Naive B cell (primary cell): Measurements from ENCODE around the gene DHCR24. TPM values are rescaled to one million over a fixed set of nuclear protein-coding genes. Genes with fewer than 3 reads are reported as not detected.
A peak's percentile ranks its signal among the peaks of the same experiment; 100 is the strongest.

Source experiments
- ATAC-seq, 2 donors: fragments of 150-1000 bp; cut with Tn5 transposase; 2 replicates each; pipeline ENCODE4 v1.10.0; 2021; ENCODE audit warnings: low read depth in 2 of 2, mild to moderate bottlenecking in 2 of 2, moderate library complexity in 2 of 2
- DNase-seq: peaks from one replicate; pipeline ENCODE4 v3.0.0; 2022
- H3K27ac Mint-ChIP-seq, 6 donors: one replicate each; pipeline ENCODE4 v1.8.0; 2020 to 2022; ENCODE audit warnings: mild to moderate bottlenecking in 6 of 6, mixed read lengths in 6 of 6, moderate library complexity in 5 of 6, inconsistent platforms in 2 of 6
- H3K27me3 Mint-ChIP-seq, 3 donors: one replicate each; pipeline ENCODE4 v1.8.0; 2021 to 2022; ENCODE audit warnings: mixed read lengths in 3 of 3, mild to moderate bottlenecking in 1 of 3
- H3K36me3 Mint-ChIP-seq, 2 donors: one replicate each; pipeline ENCODE4 v1.8.0; 2020 to 2022; ENCODE audit warnings: mixed read lengths in 2 of 2, inconsistent platforms in 1 of 2, mild to moderate bottlenecking in 1 of 2
- H3K4me1 Mint-ChIP-seq, 3 donors: one replicate each; pipeline ENCODE4 v1.8.0; 2020 to 2022; ENCODE audit warnings: mixed read lengths in 3 of 3, inconsistent platforms in 1 of 3, mild to moderate bottlenecking in 1 of 3, moderate library complexity in 1 of 3
- H3K4me3 Mint-ChIP-seq, 8 donors: one replicate each; pipeline ENCODE4 v1.8.0; 2020 to 2022; ENCODE audit warnings: mild to moderate bottlenecking in 8 of 8, mixed read lengths in 8 of 8, moderate library complexity in 8 of 8, inconsistent platforms in 2 of 8
- H3K9me3 Mint-ChIP-seq, 7 donors: one replicate each; pipeline ENCODE4 v1.8.0; 2020 to 2022; ENCODE audit warnings: mixed read lengths in 7 of 7, mild to moderate bottlenecking in 5 of 7, inconsistent platforms in 2 of 7, moderate library complexity in 1 of 7
- polyA plus RNA-seq, 6 donors: library from polyadenylated mRNA; unstranded; fragments of 300-500 nt; fragmentation: Illumina TruSeq; gene quantifications; one replicate each; pipeline ENCODE4 v1.2.3, GENCODE V29; 2021; ENCODE audit warnings: low read depth in 6 of 6

The DHCR24 gene
- polyA plus RNA-seq, 6 donors from 2014 or later = 0.21 to 8.3 (median 1.1) TPM; not detected in 1

- H3K27ac Mint-ChIP-seq = peak overlapping the region in 1 of 6 donors; percentile 72
- H3K4me1 Mint-ChIP-seq = no peaks in the 10 kb centered on the region
- peaks cover 4 to 19% (median 15%) of the 10 kb centered on the region in 3 donors for H3K27me3 Mint-ChIP-seq
- no peaks in the 10 kb centered on the region for H3K9me3 Mint-ChIP-seq
- DNase-seq = no peak
- no peaks in the 10 kb centered on the region for H3K36me3 Mint-ChIP-seq
- H3K4me3 Mint-ChIP-seq = peak overlapping the region in 1 of 8 donors; percentile 44
- ATAC-seq = no peak
Measured at GRCh38 chr1:54811066-54811465, 75.9 kb downstream of the DHCR24 start.

DNA sequence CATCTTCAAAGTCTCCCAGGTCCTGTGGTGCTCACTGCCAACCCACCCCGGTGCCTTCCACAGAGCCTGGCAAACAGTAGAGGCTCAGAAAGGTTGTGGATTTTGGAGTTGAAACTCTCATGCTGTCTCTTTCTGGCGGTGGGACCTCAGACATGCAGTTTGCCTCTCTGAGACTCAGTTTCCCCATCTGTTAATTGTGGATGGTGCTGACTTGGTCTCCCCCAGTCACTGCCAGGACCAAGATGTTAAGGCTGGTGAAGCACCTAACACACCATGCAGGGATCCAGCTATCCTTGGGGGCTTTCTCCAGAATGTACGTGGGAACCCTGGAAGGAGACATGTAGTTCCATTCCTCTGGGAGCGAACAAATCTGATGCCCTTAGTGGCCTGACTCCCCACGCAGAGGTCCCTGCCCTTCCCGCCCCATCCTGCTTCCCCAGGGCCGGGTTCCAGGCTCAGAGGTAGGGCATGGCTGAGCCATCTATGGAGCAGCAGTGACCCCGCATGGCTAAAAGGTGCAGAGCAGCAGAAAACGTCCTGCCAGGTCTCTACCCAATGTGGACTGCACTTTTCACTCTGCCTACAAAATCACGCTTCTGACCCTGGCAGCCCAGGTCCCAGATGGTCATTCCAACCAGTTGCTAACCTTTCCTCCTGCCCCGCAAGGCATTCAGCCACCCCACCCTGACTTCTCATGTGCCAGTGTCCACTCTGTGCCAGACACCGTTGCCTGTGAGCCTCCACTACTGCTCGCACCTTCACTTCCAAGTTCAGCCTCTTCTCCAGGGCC lies 76.6 kb downstream of the DHCR24 start:
- Mint-ChIP-seq H3K36me3 (no peaks in the 10 kb centered on the region), H3K4me3 (no peak overlapping the region), H3K27ac (peak overlapping the region in 2 of 6 donors; percentile 65 to 72), H3K4me1 (no peaks in the 10 kb centered on the region), H3K9me3 (no peaks in the 10 kb centered on the region), H3K27me3 (peaks cover 4 to 14% (median 11%) of the 10 kb centered on the region in 3 donors)
- DNase-seq = peak; percentile 22
- peak; percentile 60 to 70 for ATAC-seq

GRCh38 chr1:54809496-54810074 lies 77.4 kb downstream of the DHCR24 start:
- H3K27ac Mint-ChIP-seq = peak overlapping the region in 1 of 6 donors; percentile 65
- no peaks in the 10 kb centered on the region for H3K36me3 Mint-ChIP-seq
- H3K4me1 Mint-ChIP-seq = no peaks in the 10 kb centered on the region
- H3K9me3 Mint-ChIP-seq = no peaks in the 10 kb centered on the region
- DNase-seq (no peak), ATAC-seq (no peak)
- no peak overlapping the region for H3K4me3 Mint-ChIP-seq
- peaks cover 4 to 11% (median 9%) of the 10 kb centered on the region in 3 donors for H3K27me3 Mint-ChIP-seq

DNA sequence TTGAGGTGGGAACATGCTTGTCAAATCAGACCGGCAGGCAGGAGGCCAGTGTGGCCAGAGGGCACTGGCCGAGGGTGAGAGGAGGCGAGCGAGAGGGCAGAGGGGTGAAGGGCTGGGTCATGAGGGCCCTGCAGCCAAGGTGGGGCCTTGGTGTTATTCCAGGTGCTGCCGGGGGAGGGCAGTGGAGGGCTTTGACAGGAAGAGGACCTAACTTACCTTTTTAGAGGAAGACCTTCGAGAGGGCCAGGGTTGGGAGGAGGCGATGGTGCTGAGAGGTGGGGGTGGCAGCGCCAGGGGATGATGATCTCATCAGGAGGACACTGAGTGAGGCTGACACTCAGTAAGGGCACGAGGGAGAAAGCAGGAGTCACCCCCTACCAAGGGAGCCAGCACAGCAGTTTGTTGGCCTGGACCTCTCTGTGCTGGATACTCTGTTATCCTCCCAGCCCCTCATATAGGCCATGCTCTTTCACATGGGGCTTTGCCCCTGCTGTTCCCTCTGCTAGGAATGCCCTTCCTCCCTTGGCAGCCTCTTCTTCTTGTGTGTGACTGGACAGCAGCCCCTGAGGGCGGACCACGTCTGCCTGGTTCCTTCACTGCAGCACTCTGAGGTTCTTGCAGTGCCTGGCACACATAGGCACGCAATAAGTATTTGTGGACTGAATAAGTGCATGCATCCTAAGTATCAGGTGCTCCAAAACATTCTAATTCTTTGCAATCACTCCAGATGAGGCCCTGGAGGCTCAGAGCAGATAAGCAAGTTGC lies 78.4 kb downstream of the DHCR24 start:
- no peak for ATAC-seq
- Mint-ChIP-seq H3K4me3 (no peak overlapping the region), H3K27ac (no peak overlapping the region), H3K36me3 (no peaks in the 10 kb centered on the region), H3K9me3 (no peaks in the 10 kb centered on the region), H3K27me3 (peaks cover 4 to 11% (median 9%) of the 10 kb centered on the region in 3 donors), H3K4me1 (no peaks in the 10 kb centered on the region)
- no peak for DNase-seq

- H3K4me3 Mint-ChIP-seq = no peak overlapping the region
Measured at GRCh38 chr1:54807756-54808155, 79.2 kb downstream of the DHCR24 start.

GRCh38 chr1:54806931-54807611 lies 79.9 kb downstream of the DHCR24 start:
- Mint-ChIP-seq H3K27ac (peak overlapping the region in 1 of 6 donors; percentile 38), H3K4me1 (peaks cover 0 to under 1% (median 0%) of the 10 kb centered on the region in 3 donors), H3K27me3 (peaks cover 0 to 11% (median 9%) of the 10 kb centered on the region in 3 donors), H3K9me3 (no peaks in the 10 kb centered on the region), H3K36me3 (no peaks in the 10 kb centered on the region), H3K4me3 (no peak overlapping the region)
- ATAC-seq = no peak
- DNase-seq = no peak

More at GRCh38 chr1:54807756-54808155, 79.2 kb downstream of the DHCR24 start:
- Mint-ChIP-seq H3K9me3 (no peaks in the 10 kb centered on the region), H3K36me3 (no peaks in the 10 kb centered on the region), H3K27ac (no peak overlapping the region), H3K4me1 (no peaks in the 10 kb centered on the region), H3K27me3 (peaks cover 4 to 11% (median 9%) of the 10 kb centered on the region in 3 donors)
- ATAC-seq = no peak
- DNase-seq = no peak

GRCh38 chr1:54805981-54806381 lies 81.0 kb downstream of the DHCR24 start:
- Mint-ChIP-seq H3K27ac (peak overlapping the region in 1 of 6 donors; percentile 47), H3K9me3 (no peaks in the 10 kb centered on the region), H3K4me3 (peak overlapping the region in 1 of 8 donors; percentile 8), H3K27me3 (peaks cover 0 to 5% (median 4%) of the 10 kb centered on the region in 3 donors), H3K36me3 (no peaks in the 10 kb centered on the region), H3K4me1 (peaks cover 7 to 9% (median 7%) of the 10 kb centered on the region in 3 donors)
- no peak for ATAC-seq
- no peak for DNase-seq

- Mint-ChIP-seq H3K4me1 (peaks cover 7 to 9% (median 7%) of the 10 kb centered on the region in 3 donors), H3K36me3 (no peaks in the 10 kb centered on the region), H3K27ac (no peak overlapping the region), H3K4me3 (no peak overlapping the region), H3K9me3 (no peaks in the 10 kb centered on the region), H3K27me3 (peaks cover 0 to under 1% (median 0%) of the 10 kb centered on the region in 3 donors)
- ATAC-seq (no peak), DNase-seq (no peak)
Measured at GRCh38 chr1:54805466-54805865, 81.5 kb downstream of the DHCR24 start.

DNA sequence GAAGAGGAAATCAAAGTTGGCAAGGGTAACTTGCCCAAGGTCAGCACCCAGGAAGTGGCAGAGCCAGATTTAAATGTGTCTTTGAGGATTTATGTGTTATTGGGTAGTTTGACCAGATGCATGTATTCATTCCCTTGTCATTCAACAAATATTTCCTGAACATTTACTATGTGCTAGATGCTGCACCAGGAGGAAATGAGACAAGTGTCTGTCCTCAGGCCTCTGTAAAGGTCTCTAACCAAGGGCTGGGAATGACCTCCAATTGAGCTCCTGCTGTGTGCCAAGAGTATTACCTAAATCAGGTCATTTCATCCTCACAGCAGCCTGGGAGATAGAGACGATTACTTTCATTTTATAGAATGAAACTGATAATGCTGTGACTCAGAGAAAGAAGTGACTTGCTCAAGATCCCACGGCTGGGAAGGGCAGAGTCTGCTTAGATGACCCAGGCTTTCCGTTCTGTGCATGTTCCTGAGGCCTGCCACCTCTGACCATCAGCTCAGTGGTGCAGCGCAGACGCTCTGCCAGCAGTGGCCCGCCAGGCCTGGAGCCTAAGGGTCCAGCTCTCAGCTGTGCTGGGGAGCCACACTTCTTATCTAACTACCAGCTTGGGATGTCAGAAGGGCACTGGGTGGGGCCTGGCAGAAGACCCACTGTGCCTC lies 82.4 kb downstream of the DHCR24 start:
- H3K27me3 Mint-ChIP-seq = no peaks in the 10 kb centered on the region
- DNase-seq = no peak
- H3K27ac Mint-ChIP-seq = no peak overlapping the region
- H3K4me3 Mint-ChIP-seq = no peak overlapping the region
- H3K36me3 Mint-ChIP-seq = no peaks in the 10 kb centered on the region
- no peaks in the 10 kb centered on the region for H3K9me3 Mint-ChIP-seq
- no peak for ATAC-seq
- H3K4me1 Mint-ChIP-seq = peaks cover 15 to 16% (median 16%) of the 10 kb centered on the region in 3 donors

- Mint-ChIP-seq H3K9me3 (no peaks in the 10 kb centered on the region), H3K4me1 (peaks cover 20 to 23% (median 23%) of the 10 kb centered on the region in 3 donors)
- DNase-seq = no peak
Measured at GRCh38 chr1:54803761-54804470, 83.1 kb downstream of the DHCR24 start.

DNA sequence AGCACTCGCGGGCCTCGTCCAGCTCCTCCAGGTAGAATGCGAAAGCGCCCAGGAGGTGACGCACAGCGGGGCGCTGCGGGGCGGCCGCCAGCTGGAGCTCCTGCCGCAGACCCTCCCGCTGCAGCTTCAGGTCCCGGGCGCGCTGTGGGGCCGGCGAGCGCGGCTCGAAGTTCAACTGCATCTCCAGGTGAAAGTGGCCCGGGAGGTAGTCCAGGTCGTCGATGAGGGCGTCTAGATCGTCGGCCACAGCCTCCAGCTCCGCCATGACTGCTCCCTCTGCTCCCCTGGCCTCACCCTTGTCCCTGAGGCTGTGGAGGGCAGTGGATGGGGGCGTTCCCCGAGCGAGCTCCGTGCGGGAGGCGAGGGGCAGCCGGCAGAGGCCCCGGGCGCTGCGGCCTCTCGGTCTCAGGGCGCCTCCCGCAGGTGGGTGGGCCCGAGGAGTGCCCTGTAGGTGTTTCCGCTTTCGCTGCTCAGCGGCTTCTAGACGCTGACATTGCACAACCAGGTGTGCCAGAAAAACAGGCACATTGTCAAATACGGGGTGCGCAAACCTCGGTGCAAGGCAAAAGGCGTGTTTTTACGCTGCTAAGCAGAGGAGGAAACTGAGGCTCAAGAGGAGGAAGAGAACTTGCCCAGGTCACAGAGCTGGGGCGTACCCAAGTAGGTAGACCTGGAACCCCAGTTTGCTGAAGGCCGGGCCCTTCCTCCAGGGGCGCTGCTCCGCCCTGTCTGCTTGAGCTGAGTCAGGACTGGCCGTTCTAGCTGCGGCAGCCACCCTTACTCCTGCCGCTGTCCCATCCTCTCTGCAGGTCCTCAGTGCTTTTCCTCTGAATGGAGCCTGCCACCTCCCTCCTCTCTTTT lies 85.9 kb downstream of the DHCR24 start, which contains the start of gene TTC22:
Gene TTC22, minus strand, starts transcription at position 425 of the 861 bp plus-strand sequence. Its CDS starts 160 bp downstream, at position 265.
- H3K27me3 Mint-ChIP-seq = no peaks in the 10 kb centered on the region
- peak within 1 kb of the TSS in 4 of 6 donors; percentile 75 to 88 (median 82) for H3K27ac Mint-ChIP-seq
- ATAC-seq (peak; percentile 88 to 89), DNase-seq (peak; percentile 64)
- H3K4me3 Mint-ChIP-seq = peak within 1 kb of the TSS; percentile 91 to 96 (median 94)
- no peaks in the 10 kb centered on the region for H3K9me3 Mint-ChIP-seq
- no peaks in the 10 kb centered on the region for H3K36me3 Mint-ChIP-seq
- H3K4me1 Mint-ChIP-seq = peaks cover 30 to 32% (median 31%) of the 10 kb centered on the region in 3 donors

More at GRCh38 chr1:54803761-54804470, 83.1 kb downstream of the DHCR24 start:
- Mint-ChIP-seq H3K4me3 (peak overlapping the region in 1 of 8 donors; percentile 15), H3K27me3 (no peaks in the 10 kb centered on the region), H3K27ac (no peak overlapping the region), H3K36me3 (no peaks in the 10 kb centered on the region)
- no peak for ATAC-seq
